Activated T-cell treated with anti-CD3 and anti-CD28 coated beads, Interleukin-2, amount 50 U/mL, for 24 hours (primary cell): Measurements from ENCODE around the gene ZFP36.

Experiments
- DNase-seq: peaks from one replicate; pipeline ENCODE4 v3.0.0-alpha.2; 2020
- H3K27ac Mint-ChIP-seq: 2 replicates; pipeline ENCODE4 v1.8.0; 2020; ENCODE audit warnings: mild to moderate bottlenecking, mixed read lengths
- H3K27me3 Mint-ChIP-seq: 2 replicates; pipeline ENCODE4 v1.8.0; 2020; ENCODE audit warnings: mixed read lengths
- H3K36me3 Mint-ChIP-seq: 2 replicates; pipeline ENCODE4 v1.8.0; 2020; ENCODE audit warnings: low read depth, mixed read lengths
- H3K4me1 Mint-ChIP-seq: 2 replicates; pipeline ENCODE4 v1.8.0; 2020; ENCODE audit warnings: low read depth, mixed read lengths
- H3K4me3 Mint-ChIP-seq: 2 replicates; pipeline ENCODE4 v1.8.0; 2020; ENCODE audit warnings: mild to moderate bottlenecking, moderate library complexity, mixed read lengths
- H3K9me3 Mint-ChIP-seq: 2 replicates; pipeline ENCODE4 v1.8.0; 2020; ENCODE audit warnings: mixed read lengths

Gene ZFP36

GRCh38 chr19:39430675-39431593, 24.3 kb downstream of the ZFP36 start:
- Mint-ChIP-seq H3K9me3 (no peaks in the 10 kb centered on the region), H3K36me3 (peaks cover 55% of the 10 kb centered on the region), H3K4me1 (peaks cover 48% of the 10 kb centered on the region), H3K27ac (peak overlapping the region; percentile 97), H3K4me3 (peak overlapping the region; percentile 54), H3K27me3 (no peaks in the 10 kb centered on the region)
- peak; percentile 77 for DNase-seq

- H3K27ac Mint-ChIP-seq = peak overlapping the region; percentile 99
- peaks cover 61% of the 10 kb centered on the region for H3K4me1 Mint-ChIP-seq
Observed at GRCh38 chr19:39432677-39433025, 26.0 kb downstream of the ZFP36 start.

GRCh38 chr19:39433480-39434079, 26.9 kb downstream of the ZFP36 start:
- H3K4me3 Mint-ChIP-seq = peak overlapping the region; percentile 95
- H3K4me1 Mint-ChIP-seq = peaks cover 61% of the 10 kb centered on the region
- H3K27ac Mint-ChIP-seq = peak overlapping the region; percentile 99
- peaks cover 59% of the 10 kb centered on the region for H3K36me3 Mint-ChIP-seq
- no peak for DNase-seq
- H3K9me3 Mint-ChIP-seq = no peaks in the 10 kb centered on the region
- no peaks in the 10 kb centered on the region for H3K27me3 Mint-ChIP-seq

More at GRCh38 chr19:39432677-39433025, 26.0 kb downstream of the ZFP36 start:
- DNase-seq = no peak
- Mint-ChIP-seq H3K9me3 (no peaks in the 10 kb centered on the region), H3K36me3 (peaks cover 59% of the 10 kb centered on the region), H3K27me3 (no peaks in the 10 kb centered on the region), H3K4me3 (peak overlapping the region; percentile 95)

- H3K4me3 Mint-ChIP-seq = peak overlapping the region; percentile 95
- H3K4me1 Mint-ChIP-seq = peaks cover 58% of the 10 kb centered on the region
- H3K27me3 Mint-ChIP-seq = no peaks in the 10 kb centered on the region
- no peaks in the 10 kb centered on the region for H3K9me3 Mint-ChIP-seq
- peak overlapping the region; percentile 99 for H3K27ac Mint-ChIP-seq
- H3K36me3 Mint-ChIP-seq = peaks cover 59% of the 10 kb centered on the region
- no peak for DNase-seq
Observed at GRCh38 chr19:39434123-39435076, 27.8 kb downstream of the ZFP36 start.

- peaks cover 54% of the 10 kb centered on the region for H3K36me3 Mint-ChIP-seq
- peak; percentile 100 for DNase-seq
- H3K9me3 Mint-ChIP-seq = no peaks in the 10 kb centered on the region
- H3K27me3 Mint-ChIP-seq = no peaks in the 10 kb centered on the region
- H3K27ac Mint-ChIP-seq = peak within 1 kb of the TSS; percentile 99
- peaks cover 57% of the 10 kb centered on the region for H3K4me1 Mint-ChIP-seq
- peak within 1 kb of the TSS; percentile 95 for H3K4me3 Mint-ChIP-seq
Observed at GRCh38 chr19:39435499-39436349, 29.1 kb downstream of the ZFP36 start, which contains the start of gene RPS16. Gene RPS16, minus strand, starts transcription at chr19:39435949. Its CDS starts 54 bp downstream, at chr19:39435895.

GRCh38 chr19:39436350-39436716, 29.7 kb downstream of the ZFP36 start:
- Mint-ChIP-seq H3K36me3 (peaks cover 48% of the 10 kb centered on the region), H3K27ac (peak overlapping the region; percentile 99), H3K4me3 (peak overlapping the region; percentile 95), H3K9me3 (no peaks in the 10 kb centered on the region), H3K4me1 (peaks cover 51% of the 10 kb centered on the region), H3K27me3 (no peaks in the 10 kb centered on the region)
- no peak for DNase-seq

- Mint-ChIP-seq H3K9me3 (no peaks in the 10 kb centered on the region), H3K4me1 (peaks cover 35% of the 10 kb centered on the region), H3K4me3 (no peak overlapping the region), H3K36me3 (peaks cover 28% of the 10 kb centered on the region), H3K27me3 (no peaks in the 10 kb centered on the region), H3K27ac (no peak overlapping the region)
- no peak for DNase-seq
Observed at GRCh38 chr19:39438270-39438934, 31.8 kb downstream of the ZFP36 start.

- peak overlapping the region; percentile 100 for H3K4me3 Mint-ChIP-seq
- DNase-seq = peak; percentile 52
- peak overlapping the region; percentile 99 for H3K27ac Mint-ChIP-seq
- H3K36me3 Mint-ChIP-seq = peaks cover 52% of the 10 kb centered on the region
- no peaks in the 10 kb centered on the region for H3K9me3 Mint-ChIP-seq
- H3K4me1 Mint-ChIP-seq = peaks cover 40% of the 10 kb centered on the region
- H3K27me3 Mint-ChIP-seq = no peaks in the 10 kb centered on the region
Observed at GRCh38 chr19:39444598-39445195, 38.0 kb downstream of the ZFP36 start.

- Mint-ChIP-seq H3K9me3 (no peaks in the 10 kb centered on the region), H3K4me3 (peak within 1 kb of the TSS; percentile 100), H3K36me3 (peaks cover 59% of the 10 kb centered on the region), H3K27ac (peak within 1 kb of the TSS; percentile 99), H3K27me3 (no peaks in the 10 kb centered on the region), H3K4me1 (peaks cover 43% of the 10 kb centered on the region)
- peak; percentile 95 for DNase-seq
Observed at GRCh38 chr19:39445196-39446111, 38.8 kb downstream of the ZFP36 start, which contains the start of gene SUPT5H. Gene SUPT5H, plus strand, starts transcription at chr19:39445582. Its CDS starts 309 bp downstream, at chr19:39445891.

GRCh38 chr19:39446365-39447084, 39.9 kb downstream of the ZFP36 start:
- no peak for DNase-seq
- no peaks in the 10 kb centered on the region for H3K27me3 Mint-ChIP-seq
- H3K27ac Mint-ChIP-seq = peak overlapping the region; percentile 99
- H3K9me3 Mint-ChIP-seq = no peaks in the 10 kb centered on the region
- peaks cover 68% of the 10 kb centered on the region for H3K36me3 Mint-ChIP-seq
- H3K4me1 Mint-ChIP-seq = peaks cover 49% of the 10 kb centered on the region
- H3K4me3 Mint-ChIP-seq = peak overlapping the region; percentile 100

GRCh38 chr19:39448271-39448670, 41.6 kb downstream of the ZFP36 start:
- H3K9me3 Mint-ChIP-seq = no peaks in the 10 kb centered on the region
- no peak for DNase-seq
- peaks cover 64% of the 10 kb centered on the region for H3K4me1 Mint-ChIP-seq

More at GRCh38 chr19:39448271-39448670, 41.6 kb downstream of the ZFP36 start:
- Mint-ChIP-seq H3K36me3 (peaks cover 85% of the 10 kb centered on the region), H3K27me3 (no peaks in the 10 kb centered on the region), H3K4me3 (peak overlapping the region; percentile 100), H3K27ac (peak overlapping the region; percentile 99)
